ENCODE data around the gene DENND1A. TPM values are rescaled to one million over a fixed set of nuclear protein-coding genes. Genes with fewer than 3 reads are reported as not detected.

Gene DENND1A
- total RNA-seq, 2 donors from 2014 or later: 19.3 to 22.8 TPM

DNA sequence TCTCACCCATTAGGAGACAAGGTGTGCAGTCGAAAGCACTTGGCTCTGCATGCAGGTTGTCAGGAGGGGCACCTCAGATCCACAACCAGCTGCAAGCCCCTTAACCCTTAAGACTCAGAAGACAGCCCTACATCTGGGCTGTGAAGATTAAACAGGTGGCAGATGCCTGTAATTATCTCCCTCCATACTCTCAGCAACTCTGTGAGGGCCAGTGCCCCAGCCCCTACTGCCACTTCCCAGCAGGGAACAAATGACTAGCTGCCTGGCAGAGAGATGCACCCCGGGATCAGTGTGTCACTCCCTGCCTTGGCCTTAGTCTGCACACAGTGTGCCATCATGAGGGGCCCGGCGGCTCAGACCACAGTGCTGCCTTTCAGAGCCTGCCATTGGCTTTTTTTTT is 532.0 kb downstream of the DENND1A start:
- Mint-ChIP-seq H3K27me3 (no peaks in the 10 kb centered on the region), H3K4me1 (no peaks in the 10 kb centered on the region), H3K4me3 (no peak overlapping the region), H3K27ac (no peak overlapping the region), H3K36me3 (ENCODE audit: low read depth) (no peaks in the 10 kb centered on the region), H3K9me3 (no peaks in the 10 kb centered on the region)
- no peak for ATAC-seq (replicated peaks)

DNA sequence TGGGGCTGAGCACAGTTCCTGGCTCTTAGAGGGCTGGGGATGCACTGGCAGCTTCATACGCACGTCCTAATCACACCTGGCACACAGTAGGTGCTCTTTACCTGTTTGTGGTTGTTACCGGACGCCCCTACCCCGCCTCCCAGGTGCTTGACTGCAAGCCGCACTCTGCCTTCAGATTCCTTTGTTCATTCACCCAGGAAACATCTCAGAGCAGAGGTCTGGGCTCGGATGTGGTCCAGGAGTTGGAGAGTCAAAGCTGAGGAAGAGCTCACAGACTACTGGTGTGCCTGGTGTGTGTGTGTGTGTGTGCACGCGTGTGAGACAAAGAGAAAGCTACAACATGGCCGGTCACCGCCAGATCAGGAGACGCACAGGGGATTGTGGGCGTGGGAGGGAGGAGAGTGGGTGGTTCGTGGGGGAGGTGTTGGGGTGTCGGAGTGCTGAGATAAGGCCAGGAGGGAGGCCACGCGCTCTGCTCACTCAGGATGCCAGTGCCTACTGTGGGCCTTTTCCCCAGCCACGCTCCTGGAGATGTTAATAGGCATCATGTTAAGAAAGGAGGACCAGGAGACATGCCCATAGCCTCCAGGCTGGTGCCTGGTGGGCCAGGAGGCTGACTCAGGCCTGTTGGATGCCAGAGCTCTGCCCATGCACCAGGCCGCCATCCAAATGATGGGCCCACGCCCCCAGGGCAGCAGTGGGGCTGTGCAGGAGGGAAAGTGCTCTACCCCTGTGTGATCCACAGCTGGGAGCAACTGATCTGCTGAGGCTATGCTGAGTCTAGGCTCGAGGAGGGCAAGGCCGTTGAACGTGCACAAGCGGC is 534.0 kb downstream of the DENND1A start:
- no peak overlapping the region for H3K4me3 Mint-ChIP-seq
- no peak overlapping the region for H3K27ac Mint-ChIP-seq
- no peaks in the 10 kb centered on the region for H3K9me3 Mint-ChIP-seq
- no peaks in the 10 kb centered on the region for H3K27me3 Mint-ChIP-seq
- H3K4me1 Mint-ChIP-seq: no peaks in the 10 kb centered on the region
- ATAC-seq (replicated peaks): no peak
- no peaks in the 10 kb centered on the region for H3K36me3 Mint-ChIP-seq (ENCODE audit: low read depth)

DNA sequence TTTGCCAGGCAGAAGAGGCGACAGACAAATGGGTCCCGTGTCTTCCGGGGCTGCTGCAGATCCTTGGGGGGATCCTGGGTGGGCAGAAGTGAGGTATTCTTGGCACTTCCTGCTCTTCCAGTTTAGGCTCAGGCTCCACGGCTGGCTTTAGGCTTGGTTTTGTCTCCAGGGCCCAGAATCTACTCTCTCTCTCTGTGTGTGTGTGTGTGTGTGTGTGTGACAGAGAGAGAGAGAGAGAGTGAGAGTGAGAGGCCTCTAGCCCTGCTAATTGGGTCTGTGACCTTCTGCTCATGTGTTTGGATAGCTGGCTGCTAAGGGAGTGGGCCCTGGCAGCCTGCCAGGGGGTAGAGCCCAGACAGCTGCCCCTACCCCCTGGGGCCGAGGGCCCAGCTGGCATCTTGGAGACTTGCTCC is 534.6 kb downstream of the DENND1A start:
- no peaks in the 10 kb centered on the region for H3K27me3 Mint-ChIP-seq
- H3K4me1 Mint-ChIP-seq: no peaks in the 10 kb centered on the region
- H3K4me3 Mint-ChIP-seq: no peak overlapping the region
- H3K36me3 Mint-ChIP-seq (ENCODE audit: low read depth): no peaks in the 10 kb centered on the region
- no peaks in the 10 kb centered on the region for H3K9me3 Mint-ChIP-seq
- no peak for ATAC-seq (replicated peaks)
- no peak overlapping the region for H3K27ac Mint-ChIP-seq

DNA sequence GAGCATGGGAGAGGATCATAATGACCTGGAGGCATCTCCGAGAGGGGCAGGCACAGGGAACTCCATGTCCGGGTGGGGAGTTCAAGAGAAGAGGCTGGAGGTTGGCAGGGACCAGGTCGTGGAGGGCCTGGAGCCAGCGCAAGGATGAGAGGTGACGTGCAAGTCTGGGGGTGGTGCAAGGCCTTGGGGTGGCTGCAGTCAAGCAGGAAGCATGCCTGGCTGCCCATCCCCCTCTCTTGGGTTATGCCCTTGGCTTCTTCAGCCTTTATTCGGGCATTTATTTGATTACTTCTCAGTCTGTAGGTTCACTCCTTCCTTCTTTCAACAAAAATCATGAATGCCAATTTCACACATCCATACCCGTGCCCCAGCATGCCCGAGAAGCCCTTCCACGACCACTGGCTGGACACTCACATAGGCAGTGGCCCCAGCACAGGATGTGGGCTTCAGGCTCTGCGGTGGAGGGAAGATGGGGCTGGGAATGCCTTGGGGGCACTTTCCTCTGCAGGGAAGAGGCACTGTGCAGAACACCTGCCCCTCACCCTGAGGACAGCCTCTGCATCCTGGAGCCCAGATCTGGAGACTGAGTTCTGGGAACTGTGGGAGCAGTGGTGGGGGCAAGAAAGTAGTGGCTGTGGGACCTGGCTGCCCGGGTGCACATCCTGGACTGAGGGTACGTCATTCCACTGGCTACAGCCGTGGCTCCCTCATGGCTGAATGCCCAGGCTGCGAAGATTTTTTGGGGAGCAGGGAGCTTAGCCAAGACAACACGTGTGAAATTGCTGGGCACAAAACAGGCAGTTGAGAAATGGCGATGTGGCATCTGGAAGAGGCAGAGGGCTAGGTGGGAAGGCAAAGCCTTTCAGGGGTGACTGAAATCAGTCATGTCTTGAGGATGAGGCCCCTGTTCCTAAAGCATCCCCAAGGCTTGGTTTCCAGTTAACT is 535.4 kb downstream of the DENND1A start:
- no peak overlapping the region for H3K27ac Mint-ChIP-seq
- H3K4me1 Mint-ChIP-seq: no peaks in the 10 kb centered on the region
- no peak overlapping the region for H3K4me3 Mint-ChIP-seq
- H3K9me3 Mint-ChIP-seq: no peaks in the 10 kb centered on the region
- no peak for ATAC-seq (replicated peaks)
- no peaks in the 10 kb centered on the region for H3K27me3 Mint-ChIP-seq
- no peaks in the 10 kb centered on the region for H3K36me3 Mint-ChIP-seq (ENCODE audit: low read depth)

DNA sequence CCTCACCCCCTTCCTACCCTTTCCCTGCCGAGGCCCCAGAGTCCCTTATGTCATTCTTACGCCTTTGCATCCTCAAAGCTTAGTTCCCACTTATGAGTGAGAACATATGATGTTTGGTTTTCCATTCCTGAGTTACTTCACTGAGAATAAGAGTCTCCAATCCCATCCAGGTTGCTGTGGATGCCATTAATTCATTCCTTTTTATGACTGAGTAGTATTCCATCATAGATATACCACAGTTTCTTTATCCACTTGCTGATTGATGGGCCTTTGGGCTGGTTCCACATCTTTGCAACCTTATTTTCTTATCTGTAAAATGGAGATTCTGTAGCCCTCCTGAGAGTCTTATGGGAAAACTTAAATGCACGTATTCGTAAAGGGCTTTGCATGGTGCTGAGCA is 537.1 kb downstream of the DENND1A start:
- no peaks in the 10 kb centered on the region for H3K36me3 Mint-ChIP-seq (ENCODE audit: low read depth)
- H3K4me3 Mint-ChIP-seq: no peak overlapping the region
- H3K27ac Mint-ChIP-seq: no peak overlapping the region
- no peaks in the 10 kb centered on the region for H3K4me1 Mint-ChIP-seq
- no peaks in the 10 kb centered on the region for H3K27me3 Mint-ChIP-seq
- ATAC-seq (replicated peaks): no peak
- no peaks in the 10 kb centered on the region for H3K9me3 Mint-ChIP-seq

DNA sequence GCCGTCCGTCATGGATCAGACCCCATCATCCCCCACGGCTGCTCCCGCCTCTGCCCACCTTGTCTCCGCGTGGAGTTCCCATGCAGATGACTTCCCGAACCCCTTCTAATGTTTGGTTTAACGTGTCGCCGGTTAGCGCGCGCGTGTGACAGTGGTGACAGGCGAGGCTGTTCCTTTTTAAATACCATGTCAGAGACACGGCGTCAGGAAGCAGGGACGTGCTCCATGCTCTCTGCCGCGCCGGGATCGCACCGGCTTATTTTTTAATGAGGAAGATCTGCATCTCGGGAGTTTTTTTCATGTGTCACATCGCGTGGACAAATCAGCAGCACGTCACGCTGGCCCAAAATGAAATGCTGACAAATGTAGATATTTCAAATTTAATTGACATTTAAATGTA is 538.0 kb downstream of the DENND1A start:
- Mint-ChIP-seq H3K4me1 (no peaks in the 10 kb centered on the region), H3K36me3 (ENCODE audit: low read depth) (no peaks in the 10 kb centered on the region), H3K27me3 (no peaks in the 10 kb centered on the region), H3K9me3 (no peaks in the 10 kb centered on the region), H3K4me3 (no peak overlapping the region), H3K27ac (no peak overlapping the region)
- ATAC-seq (replicated peaks): no peak

DNA sequence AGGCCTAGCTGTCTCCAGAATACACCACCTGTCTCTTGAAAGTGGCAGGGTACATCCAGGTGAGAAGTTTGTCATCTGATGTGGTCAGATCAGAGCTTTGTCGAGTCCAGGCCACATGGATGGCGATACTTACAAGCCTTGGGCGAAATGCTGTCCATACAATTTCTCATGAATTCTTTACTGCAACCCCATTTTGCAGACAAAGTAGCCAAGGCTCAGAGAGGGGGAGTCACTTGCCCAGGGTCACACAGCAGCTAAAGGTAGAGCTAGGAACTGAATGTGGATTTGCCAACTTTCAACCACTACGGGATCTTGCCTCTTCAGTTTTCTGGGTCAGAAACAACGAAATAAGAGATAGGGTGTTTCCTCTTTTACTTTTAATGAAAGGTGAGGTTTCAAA is 538.7 kb downstream of the DENND1A start:
- H3K27me3 Mint-ChIP-seq: no peaks in the 10 kb centered on the region
- H3K4me1 Mint-ChIP-seq: no peaks in the 10 kb centered on the region
- no peaks in the 10 kb centered on the region for H3K36me3 Mint-ChIP-seq (ENCODE audit: low read depth)
- ATAC-seq (replicated peaks): no peak
- H3K4me3 Mint-ChIP-seq: no peak overlapping the region
- H3K9me3 Mint-ChIP-seq: no peaks in the 10 kb centered on the region
- no peak overlapping the region for H3K27ac Mint-ChIP-seq

DNA sequence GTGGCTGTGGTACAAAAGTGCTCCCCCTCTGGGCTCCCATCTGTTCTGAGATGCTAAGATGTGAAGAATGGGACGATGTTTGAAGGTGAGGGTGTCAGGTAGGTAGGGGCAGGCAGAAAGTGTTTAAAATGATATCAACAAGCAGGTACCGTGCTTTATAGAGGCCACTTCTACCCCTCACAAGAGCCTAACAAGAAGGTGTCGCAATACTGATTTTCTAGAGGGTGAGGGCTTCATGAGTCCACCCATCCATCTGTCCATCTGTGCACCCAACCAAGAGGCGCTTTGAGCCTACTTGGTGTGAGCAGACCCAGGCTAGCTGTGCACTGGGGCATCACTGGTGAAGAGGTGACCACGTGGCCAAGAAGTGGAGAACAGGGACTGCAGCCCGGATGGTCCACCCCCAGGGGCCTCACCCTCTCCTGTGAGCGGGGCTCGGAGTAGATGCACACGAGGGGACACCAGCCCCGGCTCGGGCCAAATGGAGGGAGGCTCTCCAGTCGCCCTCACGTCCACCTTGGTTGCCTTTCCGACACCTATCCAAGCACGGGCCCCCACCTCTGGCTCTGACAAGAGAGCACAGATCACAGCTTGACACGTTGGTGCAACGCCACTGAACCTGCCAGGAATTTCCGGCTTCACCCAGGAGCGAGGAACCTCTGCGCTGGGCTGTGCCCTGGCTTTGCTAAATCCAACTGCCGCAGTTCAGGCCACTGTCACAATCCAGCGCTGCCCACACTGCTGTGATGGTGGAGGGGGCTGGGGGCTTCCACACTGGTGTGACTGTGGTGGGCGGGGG is 539.4 kb downstream of the DENND1A start:
- Mint-ChIP-seq H3K4me1 (no peaks in the 10 kb centered on the region), H3K9me3 (no peaks in the 10 kb centered on the region), H3K27ac (no peak overlapping the region), H3K36me3 (ENCODE audit: low read depth) (no peaks in the 10 kb centered on the region), H3K4me3 (no peak overlapping the region), H3K27me3 (no peaks in the 10 kb centered on the region)
- no peak for ATAC-seq (replicated peaks)

DNA sequence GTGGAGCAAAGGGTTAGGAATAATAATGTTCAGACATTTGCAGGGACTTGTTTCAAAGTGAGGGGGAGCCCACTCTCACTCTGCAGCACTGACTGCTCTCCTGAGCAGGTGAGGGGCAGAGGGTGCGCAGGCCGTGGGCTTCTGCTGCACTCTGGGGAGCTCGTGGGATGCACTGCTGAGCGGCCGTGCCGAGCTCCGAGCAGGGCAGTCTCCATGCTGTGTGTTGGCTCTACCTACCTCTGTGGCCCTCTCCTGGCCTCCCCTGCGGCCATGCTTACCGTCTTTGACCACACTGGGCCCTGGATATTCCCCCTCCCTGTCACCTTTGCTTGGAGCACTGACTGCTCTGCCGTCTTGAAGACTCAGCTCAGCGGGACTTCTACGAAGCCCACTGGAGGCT is 540.2 kb downstream of the DENND1A start:
- Mint-ChIP-seq H3K36me3 (ENCODE audit: low read depth) (no peaks in the 10 kb centered on the region), H3K4me1 (no peaks in the 10 kb centered on the region), H3K27me3 (no peaks in the 10 kb centered on the region), H3K9me3 (no peaks in the 10 kb centered on the region), H3K27ac (no peak overlapping the region), H3K4me3 (no peak overlapping the region)
- ATAC-seq (replicated peaks): no peak

DNA sequence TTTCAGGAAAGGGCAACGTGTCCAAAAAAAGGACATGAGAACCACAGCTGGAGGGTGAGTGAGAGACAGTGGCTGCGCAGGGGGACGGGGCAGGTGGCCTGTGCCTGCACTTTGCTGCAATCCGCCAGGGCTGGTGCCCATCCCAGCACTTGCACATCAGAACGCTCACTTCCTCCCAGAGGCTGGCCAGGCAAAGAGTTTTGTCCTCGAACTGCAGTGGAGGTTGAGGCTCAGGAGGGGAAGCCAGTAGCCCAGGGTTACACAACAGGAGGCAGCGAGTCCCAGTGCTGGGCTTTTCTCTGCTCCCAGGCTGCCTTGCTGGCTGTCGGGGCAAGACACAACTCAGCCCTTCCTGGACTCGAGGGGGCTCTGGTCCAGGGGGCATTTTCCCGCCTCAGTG is 540.9 kb downstream of the DENND1A start:
- Mint-ChIP-seq H3K4me1 (no peaks in the 10 kb centered on the region), H3K27me3 (no peaks in the 10 kb centered on the region), H3K4me3 (no peak overlapping the region), H3K36me3 (ENCODE audit: low read depth) (no peaks in the 10 kb centered on the region), H3K27ac (no peak overlapping the region), H3K9me3 (no peaks in the 10 kb centered on the region)
- ATAC-seq (replicated peaks): no peak

DNA sequence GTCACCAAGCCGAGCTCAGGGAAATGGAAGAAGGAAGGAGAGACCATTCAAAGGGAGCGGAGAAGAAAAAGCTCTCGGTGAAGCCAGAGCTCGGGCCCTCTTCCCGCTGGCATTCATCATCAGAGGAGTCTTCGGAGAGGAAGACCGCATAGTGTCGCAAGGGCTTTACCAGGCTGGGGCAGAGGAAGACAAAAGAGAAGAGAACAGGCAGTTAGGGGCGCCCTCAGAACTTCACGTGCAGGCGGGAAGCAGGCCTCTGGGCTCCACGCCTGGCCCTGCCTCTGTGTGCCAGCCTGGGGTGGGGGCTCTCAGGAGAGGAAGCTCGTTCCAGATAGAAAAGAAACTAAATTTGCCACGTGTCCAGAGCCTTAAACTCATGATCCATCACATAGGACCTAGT is 542.2 kb downstream of the DENND1A start:
- no peaks in the 10 kb centered on the region for H3K4me1 Mint-ChIP-seq
- H3K9me3 Mint-ChIP-seq: no peaks in the 10 kb centered on the region
- no peak overlapping the region for H3K4me3 Mint-ChIP-seq
- no peak overlapping the region for H3K27ac Mint-ChIP-seq
- H3K27me3 Mint-ChIP-seq: no peaks in the 10 kb centered on the region
- ATAC-seq (replicated peaks): no peak
- no peaks in the 10 kb centered on the region for H3K36me3 Mint-ChIP-seq (ENCODE audit: low read depth)

DNA sequence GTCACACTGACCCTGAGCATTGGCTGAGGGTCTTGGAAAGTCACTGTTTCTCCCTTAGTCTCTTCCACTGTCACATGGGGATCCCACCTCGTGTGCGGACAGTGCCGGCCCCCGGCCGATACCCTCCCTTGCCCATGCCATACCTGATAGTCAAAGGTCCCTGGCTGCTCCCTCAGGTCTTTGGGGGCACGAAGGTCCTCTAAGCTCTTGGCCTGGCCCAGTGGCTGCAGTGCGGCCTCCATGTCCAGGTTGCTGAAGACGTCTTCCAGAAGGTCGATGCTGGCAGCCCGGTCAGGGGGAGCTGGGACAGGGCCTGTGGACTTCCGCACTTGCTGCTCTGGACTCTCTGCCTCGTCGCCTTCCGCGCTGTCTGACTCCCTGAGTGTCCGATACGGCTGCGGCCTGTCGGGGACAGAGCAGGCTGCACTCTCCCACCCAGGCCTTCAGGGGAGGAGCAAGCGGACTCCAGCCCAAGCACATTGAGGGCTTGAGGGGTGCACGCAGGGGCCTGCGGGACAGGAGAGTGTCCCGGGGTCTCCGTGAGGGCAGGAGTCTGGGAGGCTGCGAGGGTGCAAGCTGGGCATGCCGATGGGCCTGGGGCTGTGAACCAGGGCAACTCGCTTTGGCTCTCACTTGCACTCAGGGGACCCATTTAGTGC is 546.3 kb downstream of the DENND1A start:
- peaks cover 6% of the 10 kb centered on the region for H3K36me3 Mint-ChIP-seq (ENCODE audit: low read depth)
- no peak overlapping the region for H3K4me3 Mint-ChIP-seq
- no peaks in the 10 kb centered on the region for H3K27me3 Mint-ChIP-seq
- H3K27ac Mint-ChIP-seq: no peak overlapping the region
- H3K9me3 Mint-ChIP-seq: no peaks in the 10 kb centered on the region
- no peak for ATAC-seq (replicated peaks)
- no peaks in the 10 kb centered on the region for H3K4me1 Mint-ChIP-seq

DNA sequence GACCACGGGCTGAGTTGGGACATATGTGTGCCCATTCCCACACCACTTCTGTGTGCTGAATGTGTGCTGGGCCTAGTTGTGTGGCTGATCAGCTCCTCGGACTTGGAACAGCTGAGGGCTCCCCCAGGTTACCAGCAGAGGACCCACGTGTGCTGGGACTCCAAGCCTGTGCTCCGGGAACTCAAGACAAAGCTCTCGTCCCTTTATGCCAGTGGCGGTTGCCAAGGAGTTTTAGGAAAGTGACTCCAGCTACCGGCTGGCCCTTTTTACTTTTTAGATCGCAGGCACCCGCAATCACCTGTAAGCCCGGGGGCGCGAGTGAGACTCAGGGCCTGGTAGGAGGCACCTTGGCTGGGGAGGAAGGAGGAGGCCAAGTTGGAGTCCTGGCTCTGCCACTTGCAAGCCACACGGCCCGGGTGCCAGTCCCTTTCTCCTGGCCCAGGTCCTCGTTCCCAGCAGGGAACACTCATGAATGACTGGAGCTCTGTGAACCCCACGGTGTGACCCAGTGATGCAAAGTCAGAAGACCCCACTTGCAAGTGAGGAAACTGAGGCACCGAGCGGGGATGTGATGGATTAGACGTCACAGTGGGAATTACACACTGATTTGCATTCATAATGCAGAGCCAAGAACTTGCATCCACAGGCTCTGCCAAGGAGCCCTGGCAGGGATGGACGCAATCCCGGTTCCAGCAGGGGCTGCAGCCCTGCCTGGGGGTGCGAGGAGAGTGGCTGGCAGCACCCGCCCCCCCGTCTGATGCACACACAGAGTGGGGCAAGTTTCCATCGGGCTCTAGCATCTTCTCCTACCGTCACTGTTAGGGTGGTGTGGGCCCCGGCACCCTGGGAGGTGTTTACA is 547.0 kb downstream of the DENND1A start:
- H3K27ac Mint-ChIP-seq: no peak overlapping the region
- no peak overlapping the region for H3K4me3 Mint-ChIP-seq
- H3K36me3 Mint-ChIP-seq (ENCODE audit: low read depth): peaks cover 6% of the 10 kb centered on the region
- no peaks in the 10 kb centered on the region for H3K9me3 Mint-ChIP-seq
- no peaks in the 10 kb centered on the region for H3K27me3 Mint-ChIP-seq
- H3K4me1 Mint-ChIP-seq: no peaks in the 10 kb centered on the region
- no peak for ATAC-seq (replicated peaks)

Measured in activated T-helper 17 cell treated with anti-CD3 and anti-CD28 coated beads, Interleukin-2, amount 50 U/mL, for 72 hours (primary cell).